Superior temporal gyrus (tissue), 1 donor: ENCODE results near the gene C16orf54.
"Not testable (repeated sequence)": the region's sequence is repeated elsewhere in the genome, so short reads cannot be mapped to it uniquely, and the experiment has no call there.

Source experiments
- DNase-seq: peaks from one replicate; pipeline ENCODE4 v3.0.0-alpha.2; 2016; ENCODE audit errors: extremely low spot score

C16orf54 gene, protein sequence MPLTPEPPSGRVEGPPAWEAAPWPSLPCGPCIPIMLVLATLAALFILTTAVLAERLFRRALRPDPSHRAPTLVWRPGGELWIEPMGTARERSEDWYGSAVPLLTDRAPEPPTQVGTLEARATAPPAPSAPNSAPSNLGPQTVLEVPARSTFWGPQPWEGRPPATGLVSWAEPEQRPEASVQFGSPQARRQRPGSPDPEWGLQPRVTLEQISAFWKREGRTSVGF

DNA sequence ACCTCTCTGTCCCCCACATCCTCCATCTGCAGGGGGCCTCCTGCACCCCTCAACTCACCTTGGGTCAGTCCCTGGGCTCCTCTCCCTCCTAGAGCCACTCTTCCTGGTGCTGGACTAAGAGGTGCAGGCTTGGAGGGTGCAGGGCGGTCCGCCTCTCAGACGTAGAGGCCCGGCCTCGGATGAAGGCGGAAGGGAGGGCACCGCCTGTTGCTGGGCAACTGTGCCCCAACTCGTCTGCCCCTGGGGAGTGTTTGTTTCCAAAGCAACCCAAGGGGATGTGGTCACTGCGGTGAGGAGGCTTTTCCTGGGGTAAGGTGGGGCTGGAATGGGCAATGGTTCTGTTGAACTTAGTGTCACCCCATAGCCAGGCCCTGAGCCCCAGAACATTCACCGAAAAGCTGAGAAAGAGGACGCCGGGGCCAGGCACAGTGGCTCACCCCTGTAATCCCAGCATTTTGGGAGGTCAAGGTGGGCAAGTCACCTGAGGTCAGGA is at the start of gene C16orf54:
TSS of gene C16orf54 (minus strand) at position 138 of the 493 bp plus-strand sequence. CDS start 1,039 bp downstream, outside the sequence.
- no peak for DNase-seq

DNA sequence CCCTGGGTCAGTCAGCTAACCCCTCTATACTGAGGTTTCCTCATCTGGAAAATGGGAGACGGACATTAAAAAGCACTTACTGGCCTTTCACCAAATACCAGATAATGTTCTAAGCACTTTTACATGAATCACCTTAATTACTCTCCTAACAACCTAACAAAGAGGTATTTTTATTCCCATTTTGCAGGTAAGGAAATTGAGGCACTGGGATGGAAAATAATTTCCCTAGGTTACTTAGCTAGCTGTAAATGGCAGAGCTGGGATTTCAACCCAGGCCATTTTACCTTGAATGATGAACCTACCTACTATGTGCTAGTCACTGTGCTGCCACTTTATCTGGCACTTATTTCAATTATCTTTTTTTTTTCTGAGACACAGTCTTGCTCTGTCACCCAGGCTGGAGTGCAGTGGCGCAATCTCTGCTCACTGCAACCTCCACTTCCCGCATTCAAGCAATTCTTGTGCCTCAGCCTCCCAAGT is 48.5 kb upstream of the C16orf54 start:
- DNase-seq: no peak

DNA sequence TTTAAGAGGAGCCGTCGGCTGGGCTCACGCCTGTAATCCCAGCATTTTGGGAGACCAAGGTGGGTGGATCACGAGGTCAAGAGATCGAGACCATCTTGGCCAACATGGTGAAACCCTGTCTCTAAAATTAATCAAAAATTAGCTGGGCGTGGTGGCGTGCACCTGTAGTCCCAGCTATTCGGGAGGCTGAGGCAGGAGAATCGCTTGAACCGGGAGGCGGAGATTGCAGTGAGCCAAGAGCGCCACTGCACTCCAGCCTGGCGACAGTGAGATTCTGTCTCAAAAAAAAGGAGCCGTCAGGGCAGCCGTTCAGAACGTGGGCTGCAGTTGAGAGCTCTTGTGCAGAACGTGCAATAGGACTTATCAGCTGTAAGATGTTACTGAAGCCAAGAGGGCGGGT is 47.4 kb upstream of the C16orf54 start:
- not testable (repeated sequence) for DNase-seq

DNA sequence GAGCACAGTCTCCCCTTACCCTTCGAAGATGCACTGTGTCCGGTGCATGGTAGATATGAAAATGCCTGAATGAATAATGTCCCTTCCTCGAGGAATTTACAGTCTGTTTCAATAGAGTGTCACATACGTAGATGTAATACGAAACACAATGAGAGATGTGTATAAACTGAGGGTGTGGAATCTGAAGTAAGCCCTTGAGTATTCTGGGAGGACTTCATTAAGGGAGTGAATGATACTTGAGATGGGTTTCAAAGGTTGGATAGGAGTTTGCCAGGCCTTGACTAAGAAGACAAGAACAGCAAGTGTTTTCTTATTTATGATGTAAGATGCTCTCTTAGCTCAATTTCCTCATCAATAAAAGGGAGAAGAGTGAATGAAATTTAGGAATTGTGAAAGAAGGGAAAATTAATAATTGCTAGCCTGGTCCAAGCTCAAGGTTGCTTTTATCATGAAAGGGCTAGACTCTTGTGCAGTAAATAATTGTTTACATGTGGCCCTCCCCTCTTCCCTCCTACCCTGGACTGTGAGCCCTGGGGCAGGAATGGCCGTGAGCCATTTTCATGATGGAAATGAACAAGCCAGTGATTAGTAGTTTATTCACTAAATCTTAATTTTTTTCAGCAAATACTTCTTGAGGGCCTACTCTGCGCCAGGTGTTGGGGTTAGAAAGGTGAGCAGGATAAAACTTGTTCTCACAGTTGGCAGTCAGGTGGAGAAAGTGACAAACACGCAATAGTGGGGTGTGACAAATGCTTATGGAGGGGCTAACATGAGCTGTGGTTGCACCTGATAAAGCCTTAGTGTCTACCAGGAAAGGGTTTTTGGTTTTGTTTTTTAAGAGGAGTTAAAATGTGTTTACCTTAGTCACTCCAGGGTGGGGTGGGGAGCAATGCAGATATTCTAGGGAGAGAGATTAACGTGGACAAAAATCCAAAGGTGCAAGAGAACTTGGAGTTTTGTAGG is 46.3 kb upstream of the C16orf54 start:
- no peak for DNase-seq

DNA sequence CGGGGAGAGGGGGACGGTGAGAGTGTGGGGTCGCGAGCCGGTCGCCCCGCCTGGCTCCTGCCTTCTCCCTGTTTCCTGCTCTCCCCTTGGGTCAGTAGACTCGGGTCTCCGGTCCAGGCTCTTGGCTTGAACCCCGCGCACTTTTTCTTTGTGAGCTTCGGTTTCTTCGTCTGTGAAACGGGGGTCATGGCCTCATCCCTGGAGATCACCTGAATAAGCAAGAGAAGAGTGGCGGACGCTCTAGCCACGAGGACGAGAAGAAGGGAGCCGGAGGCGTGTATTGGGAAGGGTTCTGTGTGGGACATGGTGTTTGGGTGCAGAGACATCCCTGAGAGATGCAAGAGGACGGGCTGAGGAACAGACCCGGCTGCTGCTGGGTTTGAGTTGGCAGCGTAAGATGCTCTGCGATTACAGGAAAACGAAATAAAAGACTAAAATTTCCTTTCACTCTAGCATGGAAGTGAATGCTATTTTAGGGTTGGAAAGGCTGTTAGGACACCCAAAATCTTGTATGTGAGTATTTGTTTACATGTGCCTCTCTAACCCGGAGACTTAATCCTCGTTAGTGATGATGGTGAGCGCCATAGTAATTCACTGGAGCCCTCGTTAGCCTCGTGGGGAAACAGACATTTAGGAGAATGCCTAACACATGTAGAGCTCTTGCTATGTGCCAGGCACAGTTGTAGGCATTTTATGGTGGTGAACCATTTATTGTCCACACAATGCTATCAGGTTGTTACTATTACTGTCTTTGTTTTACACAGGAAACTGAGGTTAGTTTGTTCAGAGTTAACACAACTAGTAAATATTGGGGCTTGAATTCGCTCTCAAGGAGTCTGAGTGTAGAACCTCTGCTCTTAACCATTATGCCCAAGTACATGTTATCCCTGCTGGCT is 45.4 kb upstream of the C16orf54 start:
- DNase-seq: peak; percentile 20

DNA sequence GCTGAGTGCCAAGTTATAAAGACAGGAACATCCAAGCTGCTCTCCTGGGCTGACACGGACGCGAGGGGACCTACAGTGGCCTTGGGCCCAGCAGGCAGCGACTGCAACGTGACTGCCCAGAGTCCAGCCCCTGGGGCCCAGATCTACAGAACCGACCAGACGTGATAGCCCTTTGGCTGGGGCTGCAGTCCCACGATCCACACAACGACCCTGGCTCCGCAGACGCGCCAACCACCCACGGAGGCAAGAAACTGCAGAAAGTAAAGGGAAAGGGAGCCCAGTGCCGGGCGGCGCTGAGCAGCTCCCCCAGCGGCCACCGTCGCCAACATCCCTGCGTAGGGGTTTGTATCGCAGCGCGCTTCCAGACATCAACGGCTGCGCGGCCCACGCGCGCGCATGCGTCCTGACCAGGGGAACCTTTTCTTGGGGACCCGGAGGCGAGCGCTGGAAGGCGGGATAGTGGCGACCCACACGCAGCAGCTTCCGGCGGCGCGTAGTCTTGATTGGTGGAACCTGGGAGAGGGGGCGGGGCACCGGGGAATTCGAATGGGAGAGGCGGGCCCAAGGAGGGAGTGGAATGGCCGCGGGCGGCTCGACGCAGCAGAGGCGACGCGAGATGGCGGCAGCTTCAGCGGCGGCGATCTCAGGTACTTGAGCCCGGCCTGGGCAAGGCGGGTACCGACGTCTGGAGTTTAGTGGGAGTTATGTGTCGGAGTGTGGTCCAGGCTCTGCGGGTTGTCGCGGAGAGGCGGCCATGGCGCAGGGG is 44.6 kb upstream of the C16orf54 start, which contains the start of gene KIF22:
TSS of gene KIF22 (plus strand) at position 569 of the 766 bp plus-strand sequence. CDS start at position 578, 9 bp downstream.
- DNase-seq: peak; percentile 98

DNA sequence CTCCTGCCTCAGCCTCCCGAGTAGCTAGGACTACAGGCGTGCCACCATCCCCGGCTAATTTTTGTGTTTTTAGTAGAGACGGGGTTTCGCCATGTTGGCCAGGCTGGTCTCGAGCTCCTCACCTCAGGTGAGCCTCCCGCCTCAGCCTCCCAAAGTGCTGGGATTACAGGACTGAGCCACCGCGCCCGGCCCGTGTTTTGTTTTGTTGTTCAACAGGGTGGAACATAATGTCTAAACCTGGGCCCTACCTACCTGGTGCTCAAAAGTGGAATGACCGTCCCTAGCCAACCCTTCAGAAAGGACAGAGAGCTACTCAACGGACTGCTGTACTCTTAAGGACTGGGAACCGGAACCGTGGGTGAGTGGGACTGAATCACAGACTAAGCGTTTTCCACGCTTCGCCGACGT is 44.0 kb upstream of the C16orf54 start:
- DNase-seq: no peak

DNA sequence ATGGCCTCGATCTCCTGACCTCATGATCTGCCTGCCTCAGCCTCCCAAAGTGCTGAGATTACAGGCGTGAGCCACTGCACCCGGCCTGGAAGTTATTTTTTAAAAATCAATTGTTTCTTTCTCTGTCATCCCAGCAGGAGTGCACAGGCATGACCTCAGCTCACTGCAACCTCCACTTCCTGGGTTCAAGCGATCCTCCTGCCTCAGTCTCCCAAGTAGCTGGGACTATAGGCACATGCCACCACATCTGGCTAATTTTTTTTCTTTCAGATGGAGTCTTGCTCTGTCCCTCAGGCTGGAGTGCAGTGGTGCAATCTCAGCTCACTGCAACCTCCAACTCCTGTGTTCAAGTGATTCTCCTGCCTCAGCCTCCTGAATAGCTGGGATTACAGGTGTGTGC is 41.4 kb upstream of the C16orf54 start:
- not testable (repeated sequence) for DNase-seq

DNA sequence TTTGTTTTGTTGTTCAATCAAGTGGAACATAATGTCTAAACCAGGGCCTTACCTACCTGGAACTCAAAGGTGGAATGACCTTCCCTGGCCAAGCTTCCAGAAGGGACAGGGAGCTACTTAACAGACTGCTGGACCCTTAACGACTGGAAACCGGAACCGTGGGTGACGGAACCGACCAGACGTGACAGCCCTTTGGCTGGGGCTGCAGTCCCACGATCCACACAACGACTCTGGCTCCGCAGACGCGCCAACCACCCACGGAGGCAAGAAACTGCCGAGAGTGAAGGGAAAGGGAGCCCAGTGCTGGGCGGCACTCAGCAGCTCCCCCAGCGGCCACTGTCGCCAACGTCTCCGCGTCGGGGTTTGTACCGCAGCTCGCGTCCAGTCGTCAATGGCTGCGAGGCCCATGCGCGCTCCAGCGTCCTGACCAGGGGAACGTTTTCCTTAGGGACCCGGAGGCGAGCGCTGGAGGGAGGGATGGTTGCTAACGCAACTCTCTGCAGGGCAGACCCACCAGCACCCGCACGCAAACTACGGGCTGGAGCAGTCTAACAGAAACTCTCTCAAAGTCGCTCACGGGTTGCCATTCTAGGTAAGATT is 39.2 kb upstream of the C16orf54 start:
- DNase-seq: peak; percentile 67

DNA sequence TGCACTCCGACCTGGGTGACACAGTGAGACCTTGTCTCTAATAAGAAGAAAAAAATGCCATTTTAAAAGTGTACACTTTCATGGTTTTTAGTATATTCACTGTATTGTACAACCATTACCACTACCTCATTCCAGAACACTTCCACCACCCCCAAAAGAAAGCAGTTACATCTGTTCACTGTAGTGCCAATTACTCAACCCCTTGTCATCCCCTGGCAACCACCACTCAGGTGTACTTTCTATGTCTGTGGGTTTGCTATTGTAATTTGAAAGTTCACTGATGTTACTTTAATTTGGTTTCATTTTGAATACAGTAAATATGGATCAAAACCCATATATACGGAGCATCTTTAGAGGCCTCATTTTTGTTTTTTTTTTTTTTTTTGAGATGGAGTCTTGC is 38.4 kb upstream of the C16orf54 start:
- no peak for DNase-seq

DNA sequence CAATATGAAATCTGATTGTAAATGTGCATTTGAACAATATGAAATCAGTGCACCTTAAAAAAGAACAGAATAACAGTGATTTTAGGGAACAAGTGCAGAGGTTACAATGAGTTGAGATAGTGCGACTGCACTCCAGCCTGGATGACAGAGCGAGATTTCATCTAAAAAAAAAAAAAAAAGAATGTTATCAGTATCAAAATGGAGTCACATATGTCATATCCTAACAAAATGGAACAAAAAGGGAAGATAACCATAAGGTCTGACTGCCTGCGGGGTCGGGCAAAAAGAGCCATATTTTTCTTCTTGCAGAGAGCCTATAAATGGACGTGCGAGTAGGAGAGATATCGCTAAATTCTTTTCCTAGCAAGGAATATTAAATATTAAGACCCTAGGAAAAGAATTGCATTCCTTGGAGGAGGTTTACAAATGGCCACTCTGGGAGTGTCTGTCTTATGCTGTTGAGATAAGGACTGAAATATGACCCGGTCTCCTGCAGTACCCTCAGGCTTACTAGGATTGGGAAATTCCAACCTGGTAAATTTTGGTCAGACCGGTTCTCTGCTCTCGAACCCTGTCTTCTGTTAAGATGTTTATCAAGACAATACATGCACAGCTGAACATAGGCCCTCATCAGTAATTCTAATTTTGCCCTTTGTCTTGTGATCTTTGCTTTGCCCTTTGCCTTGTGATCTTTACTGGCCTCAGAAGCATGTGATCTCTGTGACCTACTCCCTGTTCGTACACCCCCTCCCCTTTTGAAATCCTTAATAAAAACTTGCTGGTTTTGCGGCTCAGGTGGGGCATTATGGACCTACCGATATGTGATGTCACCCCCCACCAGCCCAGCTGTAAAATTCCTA is 37.5 kb upstream of the C16orf54 start:
- DNase-seq: not testable (repeated sequence)

DNA sequence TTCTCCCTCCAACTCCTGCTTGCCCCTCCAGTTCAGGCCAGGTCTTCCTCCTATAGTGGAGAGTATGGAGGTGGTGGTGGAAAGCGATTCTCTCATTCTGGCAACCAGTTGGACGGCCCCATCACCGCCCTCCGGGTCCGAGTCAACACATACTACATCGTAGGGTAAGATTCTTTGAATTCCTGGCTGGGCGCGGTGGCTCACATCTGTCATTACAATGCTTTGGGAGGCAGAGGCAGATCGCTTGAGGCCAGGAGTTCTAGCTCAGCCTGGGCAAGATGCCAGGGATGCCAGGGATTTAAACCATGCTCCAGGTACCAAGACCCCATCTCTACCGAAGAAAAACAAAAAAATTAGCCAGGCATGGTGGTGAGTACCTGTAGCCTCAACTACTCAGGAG is 33.7 kb upstream of the C16orf54 start:
- no peak for DNase-seq

DNA sequence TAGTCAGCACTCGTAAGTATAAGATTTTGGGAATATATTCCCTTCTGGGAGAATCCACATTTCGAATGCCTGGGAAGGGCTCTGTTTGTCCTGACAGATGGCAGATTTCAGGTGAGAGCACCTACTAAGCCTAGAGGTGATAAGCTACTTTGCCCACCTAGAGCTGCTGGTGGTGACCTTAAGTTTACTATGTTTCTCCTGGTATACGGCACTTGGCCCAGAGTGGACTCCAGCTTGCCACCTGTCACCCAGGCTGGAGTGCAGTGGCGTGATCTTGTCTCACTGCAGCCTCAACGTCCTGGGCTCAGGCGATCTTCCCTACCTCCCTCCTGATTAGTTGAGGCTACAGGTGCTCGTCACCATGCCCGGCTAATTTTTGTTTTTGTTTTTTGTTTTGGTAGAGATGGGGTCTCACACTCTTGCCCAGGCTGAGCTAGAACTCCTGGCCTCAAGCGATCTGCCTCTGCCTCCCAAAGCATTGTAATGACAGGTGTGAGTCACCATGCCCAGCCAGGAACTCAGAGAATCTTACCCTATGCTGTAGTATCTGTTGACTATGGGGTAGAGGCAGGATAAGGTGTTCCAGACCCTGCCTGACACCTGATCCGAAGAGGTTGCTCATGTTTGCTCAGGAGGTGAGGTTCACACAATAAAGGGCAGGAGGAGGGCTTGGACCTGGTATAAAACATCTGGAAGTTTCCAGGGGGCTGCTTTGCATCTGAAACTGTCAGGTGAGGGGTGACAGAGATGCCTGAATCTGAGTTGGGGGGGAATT is 32.0 kb upstream of the C16orf54 start, which contains the start of gene ZG16:
TSS of gene ZG16 (plus strand) at position 681 of the 775 bp plus-strand sequence. CDS start 1,011 bp downstream, outside the sequence.
- no peak for DNase-seq

DNA sequence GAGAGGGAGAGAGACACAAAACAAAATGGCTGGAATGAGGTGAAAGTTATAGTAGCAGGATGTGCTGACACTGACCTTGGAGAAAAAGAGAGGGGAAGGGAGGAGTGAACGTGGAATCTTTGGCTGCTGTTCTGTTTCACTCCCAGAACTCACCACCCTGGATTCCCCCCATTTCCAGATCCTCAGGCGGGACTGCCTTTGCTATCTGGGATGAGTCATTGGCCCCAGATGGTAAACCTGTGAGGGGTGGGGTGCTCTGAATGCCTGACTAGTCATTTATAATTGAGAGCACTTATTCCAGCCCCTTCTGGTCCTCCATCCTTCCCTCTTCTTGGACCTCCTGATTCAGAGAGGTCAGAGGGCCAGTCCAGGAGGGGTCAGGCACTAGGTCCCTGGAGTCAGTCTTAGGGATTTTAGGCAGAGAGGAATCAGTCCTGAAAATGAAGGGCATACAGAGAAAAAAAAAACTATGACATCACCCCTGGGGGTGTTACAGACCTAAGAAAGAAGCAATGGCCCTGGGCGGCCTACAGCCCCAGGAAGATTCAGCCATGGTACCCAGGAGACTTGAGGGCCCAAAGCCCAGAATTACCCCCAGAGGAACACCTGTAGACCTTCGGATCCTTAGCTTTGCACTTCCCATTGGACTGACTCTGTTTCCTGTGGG is 30.1 kb upstream of the C16orf54 start:
- no peak for DNase-seq

DNA sequence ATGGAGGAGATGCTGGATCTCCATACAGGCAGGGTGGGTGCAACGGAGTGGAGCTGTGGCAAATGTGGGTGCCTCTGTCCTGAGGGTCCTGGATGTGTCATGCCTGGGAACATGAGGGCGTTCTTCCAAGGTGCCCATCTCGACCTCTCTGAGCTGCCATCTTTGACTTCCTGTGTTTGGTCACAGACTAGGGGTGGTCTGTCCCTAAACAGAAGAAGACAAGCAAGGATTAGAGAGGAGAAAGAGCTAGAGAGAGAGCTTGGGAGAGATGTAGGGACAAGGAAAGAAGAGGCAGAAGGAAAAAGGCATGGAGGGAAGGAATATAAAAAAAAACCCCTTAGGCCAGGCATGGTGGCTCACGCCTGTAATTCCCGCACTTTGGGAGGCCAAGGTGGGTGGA is 28.9 kb upstream of the C16orf54 start:
- no peak for DNase-seq

DNA sequence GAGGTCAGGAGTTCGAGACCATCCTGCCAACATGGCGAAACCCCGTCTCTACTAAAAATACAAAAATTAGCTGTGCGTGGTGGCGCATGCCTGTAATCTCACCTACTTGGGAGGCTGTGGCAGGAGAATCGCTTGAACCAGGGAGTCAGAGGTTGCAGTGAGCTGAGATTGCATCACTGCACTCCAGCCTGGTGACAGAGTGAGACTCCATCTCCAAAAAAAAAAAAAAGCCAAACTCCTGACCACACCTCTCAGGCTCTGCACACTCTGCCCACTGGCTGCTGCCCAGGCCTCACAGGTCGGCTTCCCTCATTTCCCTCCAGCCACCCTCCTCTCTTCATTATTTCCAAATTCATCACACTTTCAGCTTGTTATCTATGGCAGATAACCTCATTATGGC is 26.5 kb upstream of the C16orf54 start:
- DNase-seq: not testable (repeated sequence)

DNA sequence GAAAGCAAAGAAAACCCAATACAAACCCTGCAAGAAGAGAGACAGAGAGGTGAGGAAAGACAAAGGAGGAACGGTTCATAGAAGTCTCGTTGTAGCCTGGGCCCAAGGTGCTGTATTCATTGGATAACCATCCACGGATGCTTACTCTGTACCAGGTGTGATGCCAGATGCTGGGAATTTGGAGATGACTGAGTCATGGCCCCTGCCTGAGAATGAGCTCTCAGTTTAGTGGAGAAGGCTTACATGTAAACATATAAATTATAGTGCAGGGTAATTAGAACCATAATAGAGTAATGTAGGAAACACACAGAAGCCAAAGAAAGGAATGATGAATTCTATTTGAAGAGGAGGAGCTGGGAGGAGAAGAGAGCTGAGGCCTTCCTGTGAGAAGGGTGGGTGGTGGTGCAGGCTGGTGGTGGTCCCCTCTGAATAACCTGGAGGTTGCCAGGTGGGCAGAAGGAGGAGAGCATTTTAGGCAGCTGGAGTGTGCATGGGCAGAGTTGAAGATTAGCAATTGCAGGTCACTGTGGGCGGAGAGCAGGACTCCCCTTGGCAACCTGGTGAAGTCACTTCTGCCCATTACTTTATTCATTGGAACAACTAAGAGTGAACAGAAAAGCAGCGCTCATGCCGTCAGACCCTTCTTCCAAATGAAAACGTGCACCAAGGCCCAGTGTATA is 24.6 kb upstream of the C16orf54 start:
- DNase-seq: no peak
